Stimulated activated CD4-positive, alpha-beta T cell treated with anti-CD3 and anti-CD28 coated beads, Interleukin-15, amount 100 ng/mL, for 24 hours (primary cell): ENCODE measurements around the gene PVALB.
"Not testable (repeated sequence)": the region's sequence is repeated elsewhere in the genome, so short reads cannot be mapped to it uniquely, and the experiment has no call there.

ENCODE experiments used
- DNase-seq: peaks from one replicate; pipeline ENCODE4 v3.0.0-alpha.2; 2020

PVALB gene

GRCh38 chr22:36754881-36755280 is 62.0 kb downstream of the PVALB start:
- DNase-seq, result not testable (repeated sequence)

GRCh38 chr22:36753916-36754315 is 62.9 kb downstream of the PVALB start:
- DNase-seq, result no peak

- no peak for DNase-seq
These were observed 63.6 kb downstream of the PVALB start for GRCh38 chr22:36753120-36753802.
